ENCODE data around the gene DUSP15.

DNA sequence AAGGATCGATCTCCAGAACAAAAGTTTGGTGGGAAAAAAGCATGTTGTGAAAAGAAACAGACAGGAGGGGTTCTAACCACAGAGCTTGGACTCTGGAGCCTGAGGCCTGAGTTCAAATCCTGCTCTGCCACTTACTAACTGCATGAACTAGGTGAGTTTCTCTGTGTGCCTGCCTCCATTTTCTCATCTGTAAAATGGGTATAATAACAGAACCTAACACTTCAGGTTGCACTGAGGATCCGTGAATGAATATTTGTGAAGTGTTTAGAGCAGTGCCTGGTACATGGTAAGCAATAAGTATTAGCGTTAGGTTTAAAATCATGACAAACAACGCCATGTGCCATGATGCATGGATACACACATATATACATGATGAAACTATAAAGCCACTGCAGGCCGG, 36.7 kb upstream of the DUSP15 start:
- TF ChIP-seq REST (IDR thresholded peaks at IDR 0.05) (no peak), CTCF (IDR thresholded peaks at IDR 0.05; ENCODE audit: low read depth, low read length, missing input control) (no peak), MAX (IDR thresholded peaks at IDR 0.05) (no peak)
